OCI-LY1 (cell line): Measurements from ENCODE around the gene EPS8L3.
A peak's percentile ranks its signal among the peaks of the same experiment; 100 is the strongest.

Source experiments
- CTCF ChIP-seq: fragments of 200-600 bp; sonication (generic), shearing (Covaris generic); IDR thresholded peaks from 2 replicates; pipeline ENCODE4 v1.5.1; 2017; ENCODE audit warnings: mild to moderate bottlenecking, antibody characterized with exemption, low read length, moderate library complexity, mixed read lengths
- EZH2 ChIP-seq: fragments of 200-600 bp; sonication (generic), shearing (Covaris generic); IDR thresholded peaks from 2 replicates; pipeline ENCODE4 v1.8.0; 2017; ENCODE audit warnings: borderline replicate concordance, mixed run types, mild to moderate bottlenecking, antibody characterized with exemption, low read length, moderate library complexity, mixed read lengths

- TF ChIP-seq CTCF (peak; percentile 83), EZH2 (no peak)
Measured at GRCh38 chr1:109773203-109773899, 9.6 kb upstream of the EPS8L3 start.
